SJCRH30 (cell line): ENCODE measurements around the gene GSTO2. TPM values are rescaled to one million over a fixed set of nuclear protein-coding genes. Genes with fewer than 3 reads are reported as not detected.

Experiments used
- DNase-seq, 2 experiments: peaks; one replicate each; pipeline ENCODE4 v3.0.0-alpha.2; 2015 to 2020
- H3K27ac ChIP-seq: fragments of 250-450 bp; sonication (Bioruptor Pico); 2 replicates; pipeline ENCODE4 v1.5.1; 2020; ENCODE audit warnings: mild to moderate bottlenecking, moderate library complexity
- H3K27me3 ChIP-seq: fragments of 250-450 bp; sonication (Bioruptor Pico); 2 replicates; pipeline ENCODE4 v1.5.1; 2020; ENCODE audit warnings: mild to moderate bottlenecking, moderate library complexity
- H3K36me3 ChIP-seq: fragments of 250-450 bp; sonication (Bioruptor Pico); 2 replicates; pipeline ENCODE4 v1.5.1; 2020; ENCODE audit warnings: mild to moderate bottlenecking, moderate library complexity
- H3K4me1 ChIP-seq: fragments of 250-450 bp; sonication (Bioruptor Pico); 2 replicates; pipeline ENCODE4 v1.5.1; 2020; ENCODE audit warnings: mild to moderate bottlenecking, moderate library complexity
- H3K4me3 ChIP-seq: fragments of 250-450 bp; sonication (Bioruptor Pico); 2 replicates; pipeline ENCODE4 v1.5.1; 2020; ENCODE audit warnings: mild to moderate bottlenecking, moderate library complexity
- H3K9me3 ChIP-seq: fragments of 250-450 bp; sonication (Bioruptor Pico); replicated peaks from 2 replicates; pipeline ENCODE4 v1.5.1; 2020; ENCODE audit warnings: mild to moderate bottlenecking, moderate library complexity
- total RNA-seq: library from RNA; depleted of rRNA; stranded (reverse); fragments of >200 nt; shearing (Covaris generic); gene quantifications from 2 replicates; pipeline ENCODE4 v1.2.3, GENCODE V29; 2014; rRNA removed

The GSTO2 gene
- total RNA-seq, 1 experiment from 2014 or later, result 0.08 TPM

GRCh38 chr10:104353325-104354048, 84.5 kb downstream of the GSTO2 start, which contains the start of gene CFAP58:
CFAP58 (plus strand) TSS chr10:104353833; CDS start chr10:104353898, 65 bp downstream.
- Histone ChIP-seq H3K36me3 (no peaks in the 10 kb centered on the region), H3K4me3 (no peak within 1 kb of the TSS), H3K9me3 (no peaks in the 10 kb centered on the region), H3K27ac (no peak within 1 kb of the TSS), H3K4me1 (no peaks in the 10 kb centered on the region), H3K27me3 (peaks cover 6% of the 10 kb centered on the region; the same call in 1 of the 2 replicates)
- no peak for DNase-seq

Other genes starting within 250 kb of the GSTO2 start
- gene COL17A1, start 183.3 kb upstream of the GSTO2 start, total RNA-seq, result not detected in 2 replicates
- gene SFR1, start 147.0 kb upstream of the GSTO2 start, total RNA-seq, result 12.6 and 14.2 TPM in 2 replicates
- not detected in 2 replicates for gene CFAP43, start 36.8 kb upstream of the GSTO2 start, total RNA-seq
- gene GSTO1, start 14.3 kb upstream of the GSTO2 start, total RNA-seq, result 51.7 and 52.2 TPM in 2 replicates
- gene ITPRIP, start 69.3 kb downstream of the GSTO2 start, total RNA-seq, result 4.9 and 5.3 TPM in 2 replicates
- 0.08 TPM in 1 of 2 replicates, not detected in the other for gene CFAP58, start 84.6 kb downstream of the GSTO2 start, total RNA-seq